Stimulated activated CD4-positive, alpha-beta T cell treated with anti-CD3 and anti-CD28 coated beads, Interleukin-2, amount 100 ng/mL, for 4 hours (primary cell): ENCODE measurements around the gene XRRA1.

Experiments
- DNase-seq: peaks from one replicate; pipeline ENCODE4 v3.0.0-alpha.2; 2020; ENCODE audit warnings: low read depth

Gene XRRA1

DNA sequence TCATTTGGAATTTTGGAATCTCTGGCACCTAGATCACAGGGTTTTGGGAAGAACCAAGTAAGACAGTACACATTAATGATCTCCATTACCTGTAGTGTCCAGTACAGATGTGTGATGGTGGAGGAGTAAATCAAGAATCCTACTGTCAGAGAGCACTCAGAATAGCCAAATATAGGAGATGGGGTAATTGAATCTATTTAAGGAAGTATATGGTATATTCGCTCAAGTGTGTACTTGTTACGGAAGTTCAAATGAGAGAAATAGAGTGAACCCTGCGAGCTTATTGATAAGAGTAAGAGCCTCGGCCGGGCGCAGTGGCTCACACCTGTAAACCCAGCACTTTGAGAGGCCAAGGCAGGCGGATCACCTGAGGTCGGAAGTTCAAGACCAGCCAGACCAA, 2.3 kb upstream of the XRRA1 start:
- no peak for DNase-seq

DNA sequence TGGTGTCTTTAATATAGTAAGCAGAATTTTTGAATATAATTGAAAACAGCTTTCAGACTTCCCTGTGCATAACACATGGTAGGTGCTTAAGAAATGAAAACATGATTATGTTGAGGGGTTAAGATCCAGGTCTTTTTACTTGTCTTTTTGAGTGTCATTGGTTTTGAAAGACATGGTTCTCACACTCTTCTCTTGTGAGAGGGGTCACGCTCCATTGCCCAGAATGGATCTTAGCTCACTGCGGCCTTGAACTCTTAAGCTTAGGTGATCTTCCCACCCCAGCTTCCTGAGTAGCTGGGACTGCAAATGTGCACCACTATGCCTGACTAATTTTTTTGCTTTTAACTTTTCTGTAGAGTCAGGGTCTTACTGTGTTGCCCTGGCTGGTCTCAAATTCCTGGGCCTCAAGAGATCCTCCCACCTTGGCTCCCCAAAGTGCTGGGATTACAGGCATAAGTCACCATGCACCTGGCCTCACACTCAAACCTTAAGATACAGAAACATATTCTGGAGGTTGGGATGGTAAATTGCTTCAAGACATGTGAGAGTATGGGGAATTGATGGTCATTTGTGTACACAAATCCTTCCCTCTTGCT, 1.6 kb upstream of the XRRA1 start:
- DNase-seq = no peak

DNA sequence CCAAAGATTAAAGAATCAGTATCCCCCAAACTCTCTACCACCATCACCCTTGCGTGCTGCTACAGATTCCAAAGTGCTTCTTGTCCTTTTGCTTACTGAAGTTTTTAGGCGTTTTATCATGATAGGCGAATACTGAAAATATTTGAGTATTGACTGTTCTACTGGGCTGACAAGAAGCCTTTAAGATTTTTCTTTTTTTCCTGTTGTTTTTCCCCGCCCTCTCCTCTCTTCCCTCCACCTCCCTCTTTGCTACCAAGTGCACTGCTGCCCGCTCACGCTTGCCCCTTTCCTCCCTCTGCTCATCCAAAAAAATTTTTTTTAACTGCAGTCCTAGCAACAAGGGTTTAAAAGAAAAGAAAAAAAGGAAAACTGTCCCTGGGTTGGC, 854 bp upstream of the XRRA1 start:
- no peak for DNase-seq

- no peak for DNase-seq
Measured at GRCh38 chr11:74948546-74948897, 369 bp downstream of the XRRA1 start.

- DNase-seq = no peak
Measured at GRCh38 chr11:74942073-74942759, 6.7 kb downstream of the XRRA1 start.

GRCh38 chr11:74941492-74941891, 7.4 kb downstream of the XRRA1 start:
- no peak for DNase-seq

DNA sequence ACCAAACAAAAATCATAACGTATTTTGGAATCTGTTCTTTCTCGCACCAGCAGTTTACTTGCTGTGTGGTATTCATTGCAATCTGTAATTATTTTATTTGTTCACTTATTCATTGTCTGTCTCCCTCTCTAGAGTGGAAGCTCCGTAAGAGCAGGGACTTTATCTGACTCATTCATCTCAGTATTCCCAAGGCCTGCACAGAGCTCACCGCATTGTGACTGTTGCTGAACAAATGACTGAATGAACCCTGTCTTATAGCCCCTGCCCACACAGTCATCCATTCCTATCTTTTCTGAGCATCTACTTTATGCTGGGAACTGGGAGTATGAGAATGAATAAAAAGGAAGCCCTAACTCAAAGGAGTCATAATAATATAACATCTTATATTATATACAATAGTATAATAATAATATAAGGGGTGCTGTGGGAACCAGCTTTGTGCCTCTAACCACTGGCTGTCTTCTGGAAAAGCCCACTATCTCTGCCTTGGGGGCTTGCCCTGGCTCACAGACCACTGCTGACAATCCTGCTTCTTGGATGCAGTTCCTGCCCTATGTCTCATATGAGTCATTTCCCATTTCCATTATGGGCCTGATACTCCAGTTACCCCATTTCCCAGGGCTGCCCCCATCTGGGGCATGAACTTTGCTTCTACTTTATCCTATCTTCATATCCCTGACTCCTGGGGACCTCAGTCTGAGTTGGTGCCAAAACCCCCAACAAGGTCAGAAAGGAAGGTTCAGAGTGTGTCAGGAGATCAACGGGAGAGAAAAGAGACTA, 11.0 kb downstream of the XRRA1 start:
- no peak for DNase-seq

GRCh38 chr11:74936976-74937375, 11.9 kb downstream of the XRRA1 start:
- no peak for DNase-seq

- DNase-seq = no peak
Measured at GRCh38 chr11:74936087-74936486, 12.8 kb downstream of the XRRA1 start.

- DNase-seq = no peak
Measured at GRCh38 chr11:74935285-74935684, 13.6 kb downstream of the XRRA1 start.

GRCh38 chr11:74933765-74934164, 15.1 kb downstream of the XRRA1 start:
- no peak for DNase-seq

DNA sequence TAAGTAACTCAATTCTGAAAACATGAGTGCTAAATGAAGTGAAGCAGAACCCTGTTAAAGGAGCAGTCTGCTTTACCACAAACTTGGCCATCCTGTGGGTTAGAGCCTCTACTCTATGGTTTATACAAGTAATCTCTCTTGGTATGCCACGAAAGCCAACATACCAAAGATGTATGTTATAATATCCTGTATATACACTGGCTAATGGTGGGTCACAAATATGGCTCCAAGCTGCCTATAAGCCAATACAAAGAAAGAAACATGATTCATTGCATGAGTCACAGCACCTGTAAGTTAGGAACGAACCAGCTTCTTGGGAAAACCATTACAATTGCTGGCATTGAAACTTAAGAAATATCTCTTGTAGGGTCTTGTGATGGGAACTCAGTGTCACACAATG, 16.1 kb downstream of the XRRA1 start:
- no peak for DNase-seq

- no peak for DNase-seq
Measured at GRCh38 chr11:74932169-74932568, 16.7 kb downstream of the XRRA1 start.

DNA sequence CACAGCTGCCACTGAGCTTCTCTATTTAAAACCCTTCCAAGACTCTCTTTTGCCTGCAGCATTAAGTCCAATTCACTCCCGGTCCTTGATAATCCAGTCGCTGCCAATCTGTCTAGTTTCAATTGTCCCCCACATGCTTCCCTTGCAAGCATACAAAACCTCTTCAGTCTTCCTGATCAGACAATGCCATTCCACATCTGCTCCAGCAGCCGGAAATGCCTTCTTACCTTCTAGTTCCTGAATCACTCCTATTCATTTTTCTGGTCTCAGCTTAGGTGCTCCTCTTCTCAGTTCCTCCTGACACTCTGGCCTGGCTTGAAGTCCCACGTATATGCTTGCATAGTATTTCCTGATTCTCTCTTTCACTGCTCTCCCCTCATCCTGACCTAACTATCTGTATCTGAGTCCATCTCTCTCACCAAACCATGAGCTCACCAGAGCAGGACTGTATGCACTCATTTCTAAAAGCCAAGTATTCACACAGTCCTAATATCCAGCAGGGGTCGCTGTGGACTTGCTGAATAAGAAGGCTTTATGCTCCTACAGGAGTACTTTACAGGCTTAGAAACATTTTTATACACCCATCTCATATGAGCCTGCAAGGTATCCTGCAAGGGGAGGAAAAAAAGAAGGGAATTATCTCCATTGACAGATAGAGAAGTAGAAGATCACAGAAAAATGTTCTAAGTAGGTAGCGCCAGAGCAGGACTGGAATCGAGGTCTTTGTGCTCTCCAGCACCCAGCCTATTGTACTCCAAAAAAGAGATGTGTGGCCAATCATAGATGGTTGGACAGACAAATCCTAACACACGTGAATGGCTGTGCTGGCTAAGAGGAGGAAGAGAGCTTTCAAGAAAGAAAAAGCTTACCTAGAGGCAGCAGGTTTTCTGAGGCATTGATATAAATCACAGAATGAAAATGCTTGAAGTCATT, 19.2 kb downstream of the XRRA1 start:
- peak; percentile 56 for DNase-seq

GRCh38 chr11:74927496-74927895, 21.4 kb downstream of the XRRA1 start:
- no peak for DNase-seq

DNA sequence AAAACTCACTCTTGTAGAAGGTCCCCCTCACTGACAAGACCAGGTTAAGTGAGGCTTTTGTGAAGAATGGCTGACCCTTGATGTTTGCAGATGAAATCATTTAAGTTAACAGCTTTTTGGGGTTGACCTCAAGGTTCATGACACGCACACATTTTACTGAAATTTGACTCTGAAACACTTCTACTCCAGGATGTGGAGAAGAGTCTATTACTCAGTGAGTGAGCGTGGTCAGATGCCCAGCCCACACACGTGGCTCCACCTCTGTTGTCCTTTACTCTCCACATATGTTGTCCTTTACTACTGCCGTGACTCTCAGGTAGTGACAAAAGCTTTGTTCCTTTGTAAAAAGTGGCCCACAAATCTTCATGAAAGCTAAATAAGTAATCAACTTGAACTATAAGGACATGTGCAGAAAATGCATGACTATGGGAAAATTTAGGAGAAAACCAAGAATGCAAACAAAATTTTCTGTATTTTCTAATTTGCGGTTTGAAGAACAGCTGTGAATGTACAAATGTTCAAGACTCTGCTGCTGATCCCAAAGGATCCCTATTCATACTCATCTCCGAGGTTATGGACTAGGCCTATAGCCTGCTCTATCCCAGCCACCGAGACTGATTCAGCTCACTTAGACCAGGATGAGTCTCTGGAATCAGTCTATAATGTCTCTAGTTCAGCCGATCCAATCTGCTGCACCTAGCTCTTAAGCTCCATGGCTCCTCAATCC, 22.4 kb downstream of the XRRA1 start:
- no peak for DNase-seq

DNA sequence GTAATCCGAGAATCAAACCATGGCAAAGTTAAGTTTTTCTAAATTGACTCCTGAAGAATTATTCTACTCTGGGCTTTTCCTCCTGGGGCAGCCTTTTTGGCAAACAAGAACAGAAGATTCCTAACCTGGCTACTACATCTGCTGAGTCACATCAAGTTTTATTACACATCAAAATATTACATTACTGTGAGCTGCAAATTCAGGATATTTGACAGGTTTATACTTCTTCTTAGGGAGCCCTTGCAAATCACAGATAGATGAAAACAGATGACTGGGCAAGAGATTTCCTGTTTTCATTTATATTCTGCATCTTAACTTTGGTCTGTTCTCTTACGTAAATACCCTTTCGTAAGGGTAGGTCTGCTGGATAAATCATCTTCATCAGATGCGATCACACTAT, 23.6 kb downstream of the XRRA1 start:
- DNase-seq = no peak

DNA sequence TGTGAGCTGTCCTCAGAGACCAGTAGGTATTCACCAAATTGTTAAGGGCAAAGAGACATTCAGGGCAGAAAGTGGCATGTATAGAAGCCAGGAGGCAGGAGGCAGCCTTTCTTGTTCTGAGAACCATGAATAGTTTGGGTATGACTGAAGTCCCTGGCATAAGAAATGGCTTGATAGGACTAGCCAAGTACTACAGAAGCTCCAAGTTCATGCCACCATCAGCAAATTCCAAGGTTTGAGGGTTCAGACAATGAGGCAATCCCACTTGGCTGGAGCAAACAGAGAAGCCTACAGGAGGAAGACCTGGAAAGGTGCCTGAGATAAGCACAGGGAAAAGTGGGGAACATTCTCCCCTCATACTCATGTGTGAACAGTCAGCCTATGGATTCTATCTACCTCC, 25.8 kb downstream of the XRRA1 start:
- no peak for DNase-seq

GRCh38 chr11:74909812-74910211, 39.1 kb downstream of the XRRA1 start:
- no peak for DNase-seq

GRCh38 chr11:74909385-74909784, 39.5 kb downstream of the XRRA1 start:
- no peak for DNase-seq

DNA sequence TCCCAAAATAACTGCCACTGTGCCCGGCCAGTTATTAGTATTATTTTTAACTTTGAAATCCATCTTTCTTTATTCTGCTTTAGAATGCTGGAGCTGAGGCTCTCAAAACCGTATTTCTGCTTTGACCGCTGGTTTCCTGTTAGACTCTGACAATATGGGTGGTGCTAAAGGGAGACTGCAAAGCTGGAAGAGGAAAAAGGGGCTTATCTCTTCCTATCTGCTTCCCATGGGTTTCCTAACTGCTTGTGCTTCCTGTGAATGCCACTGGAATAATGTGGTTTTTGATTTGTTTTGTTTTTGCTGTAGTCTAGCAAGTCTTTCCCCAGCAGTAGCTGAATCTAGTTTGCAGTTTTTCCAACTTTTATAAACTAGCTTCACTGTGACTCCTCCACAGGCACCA, 43.6 kb downstream of the XRRA1 start:
- no peak for DNase-seq

DNA sequence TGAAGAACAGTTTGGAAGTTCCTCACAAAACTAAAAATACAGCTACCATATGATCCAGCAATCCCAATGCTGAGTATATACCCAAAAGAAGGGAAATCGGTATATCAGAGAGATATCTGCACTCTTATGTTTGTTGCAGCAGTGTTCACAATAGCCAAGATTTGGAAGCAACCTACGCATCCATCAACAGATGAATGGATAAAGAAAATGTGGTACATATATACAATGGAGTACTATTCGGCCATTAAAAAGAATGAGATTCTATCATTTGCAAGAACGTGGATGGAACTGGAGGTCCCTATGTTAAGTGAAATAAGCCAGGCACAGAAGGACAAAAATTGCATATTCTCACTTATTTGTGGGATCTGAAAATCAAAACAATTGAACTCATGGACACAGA, 46.5 kb downstream of the XRRA1 start:
- no peak for DNase-seq
